ENCODE data around the gene GTSE1. TPM values are rescaled to one million over a fixed set of nuclear protein-coding genes. Genes with fewer than 3 reads are reported as not detected.

The GTSE1 gene
- total RNA-seq, 1 experiment from 2014 or later: 20.6 TPM

DNA sequence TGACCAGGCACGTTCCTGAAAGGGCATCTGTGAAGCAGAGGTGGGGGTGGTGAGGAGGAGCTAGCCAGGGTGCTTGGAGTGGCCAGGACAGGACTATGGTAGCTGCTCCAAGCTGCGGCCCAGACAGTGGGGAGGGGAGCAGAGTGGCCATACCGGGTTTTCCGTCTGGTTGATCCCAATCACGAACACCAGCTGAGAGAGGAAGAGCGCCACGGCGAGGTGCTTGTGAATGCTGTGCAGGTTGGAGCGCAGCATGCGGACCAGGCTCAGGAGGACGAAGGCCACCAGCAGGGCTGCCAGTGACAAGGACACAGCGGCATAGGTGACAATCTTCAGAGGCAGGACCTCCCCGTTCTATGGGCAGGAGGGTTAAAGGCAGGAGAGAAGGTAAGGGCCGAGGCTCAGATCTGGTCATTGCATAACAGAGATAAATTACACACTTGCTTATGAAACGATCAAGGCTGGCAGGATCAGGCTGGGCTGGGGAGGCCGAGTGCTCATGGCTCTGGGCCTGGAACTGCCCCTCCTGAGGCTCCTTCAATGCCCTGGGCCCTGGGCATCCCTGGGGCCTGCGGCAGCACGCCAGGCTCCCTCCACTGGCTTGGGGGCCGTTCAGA, 80.3 kb downstream of the GTSE1 start:
- no peaks in the 10 kb centered on the region for H3K27me3 ChIP-seq (ENCODE audit: low read length)
- H4K20me1 ChIP-seq (ENCODE audit: low read length): no peaks in the 10 kb centered on the region
- no peak overlapping the region for H3K4me3 ChIP-seq (ENCODE audit: low read length)
- ATAC-seq (no peak), DNase-seq (no peak)
- intact Hi-C loops (cut with micrococcal nuclease): no loop called here
- no peaks in the 10 kb centered on the region for H3K9me3 ChIP-seq (ENCODE audit: low read length)
- no peak overlapping the region for H2AFZ ChIP-seq (ENCODE audit: low read length)
- no TSS peak for BruUV-seq (replicated peaks)
- ChIA-PET POLR2A (ENCODE audit: unreplicated experiment) (no interaction called here), CTCF (no interaction called here)
- no peaks in the 10 kb centered on the region for H3F3A ChIP-seq (ENCODE audit: low read length, unreplicated experiment)
- TF ChIP-seq EZH2phosphoT487 (IDR thresholded peaks at IDR 0.05; ENCODE audit: borderline replicate concordance, low read length): no peak
- TF ChIP-seq, protein P1, sequence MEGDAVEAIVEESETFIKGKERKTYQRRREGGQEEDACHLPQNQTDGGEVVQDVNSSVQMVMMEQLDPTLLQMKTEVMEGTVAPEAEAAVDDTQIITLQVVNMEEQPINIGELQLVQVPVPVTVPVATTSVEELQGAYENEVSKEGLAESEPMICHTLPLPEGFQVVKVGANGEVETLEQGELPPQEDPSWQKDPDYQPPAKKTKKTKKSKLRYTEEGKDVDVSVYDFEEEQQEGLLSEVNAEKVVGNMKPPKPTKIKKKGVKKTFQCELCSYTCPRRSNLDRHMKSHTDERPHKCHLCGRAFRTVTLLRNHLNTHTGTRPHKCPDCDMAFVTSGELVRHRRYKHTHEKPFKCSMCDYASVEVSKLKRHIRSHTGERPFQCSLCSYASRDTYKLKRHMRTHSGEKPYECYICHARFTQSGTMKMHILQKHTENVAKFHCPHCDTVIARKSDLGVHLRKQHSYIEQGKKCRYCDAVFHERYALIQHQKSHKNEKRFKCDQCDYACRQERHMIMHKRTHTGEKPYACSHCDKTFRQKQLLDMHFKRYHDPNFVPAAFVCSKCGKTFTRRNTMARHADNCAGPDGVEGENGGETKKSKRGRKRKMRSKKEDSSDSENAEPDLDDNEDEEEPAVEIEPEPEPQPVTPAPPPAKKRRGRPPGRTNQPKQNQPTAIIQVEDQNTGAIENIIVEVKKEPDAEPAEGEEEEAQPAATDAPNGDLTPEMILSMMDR (conservative IDR thresholded peaks at IDR 0.05; ENCODE audit: low read depth, low read length): no peak
- no peak for TF ChIP-seq EZH2 (IDR thresholded peaks at IDR 0.05; ENCODE audit: low read length, unreplicated experiment)
- no peak overlapping the region for H3K27ac ChIP-seq (ENCODE audit: low read length)
- peaks cover 5% of the 10 kb centered on the region for H3K36me3 ChIP-seq (ENCODE audit: low read depth, low read length)
- no peaks in the 10 kb centered on the region for H3K9me2 ChIP-seq (replicated peaks; ENCODE audit: low read length)
- H3K79me2 ChIP-seq (ENCODE audit: low read length): no peaks in the 10 kb centered on the region
- H3K4me2 ChIP-seq (ENCODE audit: low read length): no peak overlapping the region
- H3K9ac ChIP-seq (ENCODE audit: low read length): no peak overlapping the region
- H3K4me1 ChIP-seq (ENCODE audit: insufficient read depth, low read length): peaks cover 11% of the 10 kb centered on the region

DNA sequence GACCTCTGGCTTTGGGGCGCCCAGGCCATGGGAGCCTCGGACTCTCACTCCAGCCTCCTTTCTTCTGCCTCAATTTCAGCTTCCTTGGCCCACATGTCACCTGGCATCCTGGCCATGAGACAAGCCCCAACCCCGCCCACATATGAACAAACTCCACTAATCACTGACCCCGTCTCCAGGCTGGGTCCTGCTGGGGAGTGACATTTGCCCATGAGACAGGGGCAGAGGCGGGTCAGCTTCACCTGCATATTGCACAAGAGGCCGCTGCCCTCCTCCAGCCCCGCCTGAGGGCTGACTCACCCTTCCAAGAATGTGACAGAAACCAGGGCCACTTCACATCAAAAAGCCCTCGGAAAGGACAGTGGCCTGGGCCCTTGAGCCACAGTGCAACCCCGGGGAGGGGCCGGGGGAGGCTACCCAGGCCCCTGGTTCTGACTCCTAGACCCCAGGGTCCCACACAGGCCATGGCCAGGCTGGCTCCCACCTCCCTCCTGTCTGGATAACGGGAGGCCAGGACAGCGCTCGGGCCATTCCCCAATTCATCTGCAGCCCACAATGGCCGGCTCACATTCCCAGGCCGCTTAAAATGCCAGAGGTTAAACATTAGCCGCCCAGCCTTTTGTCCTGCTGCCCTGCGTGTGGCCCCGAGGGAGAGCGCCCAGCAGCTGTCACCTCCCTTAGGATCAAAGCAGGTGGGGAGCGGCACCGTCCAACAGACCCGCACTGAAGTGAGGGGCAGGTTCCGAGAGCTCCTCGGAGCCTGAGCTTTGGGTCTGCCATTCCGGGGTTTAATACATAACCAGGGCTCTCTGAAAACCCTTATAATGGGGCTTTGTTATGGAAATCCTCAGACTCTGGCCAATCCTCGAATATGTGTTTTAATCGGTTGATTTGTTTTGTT, 81.1 kb downstream of the GTSE1 start:
- DNase-seq (peak; percentile 79), ATAC-seq (peak; percentile 94)
- Histone ChIP-seq H2AFZ (ENCODE audit: low read length) (no peak overlapping the region), H3K4me3 (ENCODE audit: low read length) (no peak overlapping the region), H3K4me1 (ENCODE audit: insufficient read depth, low read length) (peaks cover 11% of the 10 kb centered on the region), H3K79me2 (ENCODE audit: low read length) (no peaks in the 10 kb centered on the region), H3K27ac (ENCODE audit: low read length) (0 out of 2 replicates have a peak overlapping the region, but pooled peaks have one; percentile 9), H3F3A (ENCODE audit: low read length, unreplicated experiment) (no peaks in the 10 kb centered on the region), H3K36me3 (ENCODE audit: low read depth, low read length) (peaks cover 5% of the 10 kb centered on the region), H3K9me2 (replicated peaks; ENCODE audit: low read length) (no peaks in the 10 kb centered on the region), H3K4me2 (ENCODE audit: low read length) (peak overlapping the region; percentile 45), H3K9ac (ENCODE audit: low read length) (no peak overlapping the region), H3K9me3 (ENCODE audit: low read length) (no peaks in the 10 kb centered on the region), H4K20me1 (ENCODE audit: low read length) (no peaks in the 10 kb centered on the region), H3K27me3 (ENCODE audit: low read length) (no peaks in the 10 kb centered on the region)
- intact Hi-C loops (cut with micrococcal nuclease): no loop called here
- ChIA-PET CTCF (no interaction called here), POLR2A (ENCODE audit: unreplicated experiment) (no interaction called here)
- TF ChIP-seq, protein P1 (conservative IDR thresholded peaks at IDR 0.05; ENCODE audit: low read depth, low read length): no peak
- TF ChIP-seq EZH2 (IDR thresholded peaks at IDR 0.05; ENCODE audit: low read length, unreplicated experiment): no peak
- TF ChIP-seq EZH2phosphoT487 (IDR thresholded peaks at IDR 0.05; ENCODE audit: borderline replicate concordance, low read length): no peak
- no TSS peak for BruUV-seq (replicated peaks)
